Activated naive CD4-positive, alpha-beta T cell treated with anti-CD3 and anti-CD28 coated beads, Interleukin-2, amount 50 U/mL, for 24 hours (primary cell): ENCODE results near the gene CAMK2A.

Experiments used
- H3K27ac Mint-ChIP-seq: one replicate; pipeline ENCODE4 v1.8.0; 2021; ENCODE audit warnings: mild to moderate bottlenecking, mixed read lengths
- H3K27me3 Mint-ChIP-seq: one replicate; pipeline ENCODE4 v1.8.0; 2021; ENCODE audit warnings: mixed read lengths
- H3K36me3 Mint-ChIP-seq: one replicate; pipeline ENCODE4 v1.8.0; 2021; ENCODE audit warnings: mixed read lengths
- H3K4me1 Mint-ChIP-seq: one replicate; pipeline ENCODE4 v1.8.0; 2021; ENCODE audit warnings: mixed read lengths
- H3K4me3 Mint-ChIP-seq: one replicate; pipeline ENCODE4 v1.8.0; 2021; ENCODE audit warnings: mild to moderate bottlenecking, mixed read lengths
- H3K9me3 Mint-ChIP-seq: one replicate; pipeline ENCODE4 v1.8.0; 2021; ENCODE audit warnings: mixed read lengths

Gene CAMK2A

DNA sequence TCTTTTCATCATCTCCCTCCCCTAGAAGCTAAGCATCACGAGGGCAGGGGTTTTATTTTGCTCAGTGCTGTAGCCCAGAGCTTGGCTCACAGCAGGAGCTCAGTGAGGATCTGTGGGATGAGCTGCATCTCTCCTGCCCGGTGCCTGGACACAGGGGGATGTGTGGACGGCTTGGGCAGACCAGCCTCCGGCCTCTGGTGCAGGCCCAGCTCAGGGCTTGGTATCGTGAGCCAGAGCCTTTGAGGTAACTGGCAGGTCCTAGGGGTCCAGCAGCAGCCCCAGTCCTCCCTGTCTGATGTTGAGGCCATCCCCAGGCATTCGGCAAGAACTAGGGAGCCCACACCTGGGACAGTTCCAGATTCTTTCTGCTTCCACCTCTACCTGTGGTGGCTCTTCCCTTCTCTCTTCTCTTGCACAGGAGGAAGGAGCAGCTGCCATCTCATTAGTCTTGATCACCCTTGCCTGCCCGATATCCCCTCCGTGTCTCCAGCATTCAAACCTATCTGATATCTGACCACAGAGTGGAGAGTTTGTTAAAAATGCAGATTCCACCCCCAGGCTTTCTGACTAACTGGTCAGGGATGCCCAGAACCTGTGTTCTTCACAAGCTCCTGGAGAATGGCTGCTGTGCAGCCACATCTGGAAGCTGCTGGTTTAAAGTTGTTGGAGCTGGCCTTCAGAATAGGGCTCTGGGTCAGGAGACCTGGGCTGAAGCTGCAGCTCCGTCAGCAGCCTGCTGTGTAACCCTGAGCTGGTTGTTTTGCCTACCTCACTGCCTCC, 107.6 kb downstream of the CAMK2A start:
- H3K9me3 Mint-ChIP-seq, result no peaks in the 10 kb centered on the region
- H3K36me3 Mint-ChIP-seq, result no peaks in the 10 kb centered on the region
- H3K4me3 Mint-ChIP-seq, result no peak overlapping the region
- H3K4me1 Mint-ChIP-seq, result no peaks in the 10 kb centered on the region
- H3K27me3 Mint-ChIP-seq, result no peaks in the 10 kb centered on the region
- H3K27ac Mint-ChIP-seq, result no peak overlapping the region

DNA sequence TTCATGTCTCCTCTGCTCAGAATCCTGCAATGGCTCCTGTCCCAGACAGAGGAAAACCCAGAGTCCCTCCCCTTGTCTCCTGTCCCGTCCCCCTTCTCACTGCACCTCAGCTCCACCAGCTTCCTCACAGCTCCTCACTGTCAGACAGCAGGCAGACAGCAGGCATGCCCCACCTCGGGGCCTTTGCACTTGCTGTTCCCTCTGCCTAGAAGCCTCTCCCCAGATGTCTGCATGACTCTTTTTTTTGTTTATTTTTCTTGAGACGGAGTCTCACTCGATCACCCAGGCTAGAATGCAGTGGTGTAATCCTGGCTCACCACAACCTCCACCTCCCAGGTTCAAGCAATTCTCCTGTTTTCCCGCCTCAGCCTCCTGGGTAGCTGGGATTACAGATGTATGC, 108.5 kb downstream of the CAMK2A start:
- no peaks in the 10 kb centered on the region for H3K27me3 Mint-ChIP-seq
- H3K36me3 Mint-ChIP-seq, result no peaks in the 10 kb centered on the region
- H3K9me3 Mint-ChIP-seq, result no peaks in the 10 kb centered on the region
- H3K4me3 Mint-ChIP-seq, result no peak overlapping the region
- no peaks in the 10 kb centered on the region for H3K4me1 Mint-ChIP-seq
- H3K27ac Mint-ChIP-seq, result no peak overlapping the region

DNA sequence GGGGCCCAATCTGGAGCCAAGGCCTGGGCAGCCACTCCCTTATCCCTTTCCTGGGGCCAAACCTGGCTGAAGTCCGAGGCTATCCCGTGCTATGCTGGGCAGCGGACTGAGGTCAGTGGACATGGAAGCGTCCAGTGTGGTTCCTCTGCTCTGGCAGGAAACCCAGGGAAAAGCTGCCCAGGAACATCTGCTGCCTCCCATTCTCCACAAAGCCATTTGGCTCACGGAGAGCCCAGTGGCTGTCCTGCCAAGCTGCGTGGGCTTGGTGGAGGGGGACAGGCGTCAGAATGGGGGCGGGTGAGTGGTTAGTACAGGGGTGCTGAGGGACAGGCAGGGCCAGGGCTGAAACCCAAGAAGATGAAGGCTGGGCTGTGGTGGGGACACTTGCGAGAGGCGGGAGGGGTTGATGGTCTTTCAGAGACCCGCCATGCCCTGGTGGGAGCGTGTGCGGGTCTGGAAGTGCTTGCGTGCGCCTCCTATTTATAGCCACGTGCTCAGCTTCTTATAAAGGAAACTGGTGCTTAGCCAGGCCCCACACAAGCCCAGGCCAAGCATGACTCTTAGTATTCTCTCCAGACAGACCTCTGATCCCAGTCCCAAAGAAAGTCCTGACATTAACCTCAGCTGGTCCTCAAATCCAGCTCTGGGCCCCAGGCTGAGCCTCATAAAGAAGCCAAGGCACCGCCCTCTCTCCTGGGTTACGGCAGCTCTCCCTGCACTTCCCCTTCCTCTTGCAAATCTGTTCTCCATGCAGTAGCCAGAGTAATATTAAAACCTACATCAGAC, 109.1 kb downstream of the CAMK2A start:
- Mint-ChIP-seq H3K4me3 (no peak overlapping the region), H3K4me1 (no peaks in the 10 kb centered on the region), H3K27ac (no peak overlapping the region), H3K27me3 (no peaks in the 10 kb centered on the region), H3K36me3 (no peaks in the 10 kb centered on the region), H3K9me3 (no peaks in the 10 kb centered on the region)

DNA sequence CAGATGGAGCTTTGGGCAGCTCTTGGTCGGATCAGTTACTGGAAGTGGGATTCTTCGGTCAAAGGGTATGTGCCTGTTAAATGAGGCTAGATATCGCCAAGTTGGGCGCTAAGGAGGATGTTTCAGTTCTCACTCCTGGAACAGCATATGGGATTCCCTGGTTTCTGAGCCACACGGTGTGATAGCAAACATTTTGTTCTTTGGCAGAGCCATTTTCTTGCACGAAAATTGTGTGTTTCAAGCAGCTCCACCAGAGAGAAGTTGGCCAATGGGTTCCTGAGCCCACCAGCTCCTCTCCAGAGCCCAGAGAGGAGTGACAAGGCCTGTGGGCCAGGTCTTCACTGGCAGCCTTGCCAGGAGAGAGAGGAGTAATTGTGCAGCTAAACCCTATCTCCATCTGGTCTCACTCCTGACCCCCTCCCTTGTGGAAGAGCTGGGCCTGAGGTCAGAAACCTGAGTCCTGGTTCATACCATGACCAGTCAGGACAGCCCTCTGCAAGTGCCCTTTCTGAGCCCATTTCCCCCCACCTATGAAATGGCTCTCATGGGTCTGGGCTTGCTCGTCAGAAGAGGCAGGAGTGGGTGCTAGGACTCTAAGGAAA, 110.5 kb downstream of the CAMK2A start:
- Mint-ChIP-seq H3K4me1 (no peaks in the 10 kb centered on the region), H3K9me3 (no peaks in the 10 kb centered on the region), H3K27me3 (no peaks in the 10 kb centered on the region), H3K36me3 (no peaks in the 10 kb centered on the region), H3K4me3 (no peak overlapping the region), H3K27ac (no peak overlapping the region)

DNA sequence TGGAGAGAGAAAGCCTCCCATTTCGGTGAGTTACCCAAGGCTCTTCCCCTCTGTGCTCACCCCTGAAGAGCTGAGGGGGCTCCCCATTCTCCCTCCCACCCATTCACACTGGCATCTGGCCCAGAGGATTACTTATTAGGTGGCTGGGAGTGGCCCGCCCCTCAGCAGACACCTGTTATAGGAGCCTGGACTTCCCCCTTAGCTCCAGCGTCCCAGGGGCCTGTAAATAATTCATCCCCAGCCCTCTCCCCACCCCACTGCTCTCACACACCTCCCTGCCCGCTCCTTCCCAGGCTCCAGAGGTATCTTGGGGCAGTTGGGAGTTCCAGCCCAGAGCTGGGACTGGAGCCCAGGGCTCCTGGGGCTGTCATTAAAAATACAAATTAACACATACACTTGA, 111.3 kb downstream of the CAMK2A start:
- H3K9me3 Mint-ChIP-seq, result no peaks in the 10 kb centered on the region
- H3K27ac Mint-ChIP-seq, result no peak overlapping the region
- no peaks in the 10 kb centered on the region for H3K36me3 Mint-ChIP-seq
- H3K4me3 Mint-ChIP-seq, result no peak overlapping the region
- H3K4me1 Mint-ChIP-seq, result no peaks in the 10 kb centered on the region
- peaks cover 2% of the 10 kb centered on the region for H3K27me3 Mint-ChIP-seq

DNA sequence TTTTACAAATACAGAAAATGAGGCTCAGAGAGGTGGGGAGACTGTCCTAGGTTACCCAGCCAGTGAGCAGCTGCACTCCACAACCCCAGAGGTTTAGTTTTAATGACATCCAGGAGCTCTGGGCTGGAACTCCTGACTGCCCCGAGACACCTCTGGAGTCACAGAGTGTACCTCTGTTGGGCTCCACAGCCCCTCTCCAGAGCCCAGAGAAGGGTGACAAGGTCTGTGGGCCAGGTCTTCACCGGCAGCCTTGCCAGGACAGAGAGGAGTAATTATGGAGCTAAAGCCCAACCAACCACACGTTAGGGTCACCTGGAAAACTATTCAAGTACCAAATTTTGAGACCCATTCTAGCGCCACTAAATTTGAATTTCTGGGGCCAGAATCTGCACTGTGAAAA, 111.9 kb downstream of the CAMK2A start:
- Mint-ChIP-seq H3K4me3 (no peak overlapping the region), H3K27ac (no peak overlapping the region), H3K27me3 (peaks cover 4% of the 10 kb centered on the region)

DNA sequence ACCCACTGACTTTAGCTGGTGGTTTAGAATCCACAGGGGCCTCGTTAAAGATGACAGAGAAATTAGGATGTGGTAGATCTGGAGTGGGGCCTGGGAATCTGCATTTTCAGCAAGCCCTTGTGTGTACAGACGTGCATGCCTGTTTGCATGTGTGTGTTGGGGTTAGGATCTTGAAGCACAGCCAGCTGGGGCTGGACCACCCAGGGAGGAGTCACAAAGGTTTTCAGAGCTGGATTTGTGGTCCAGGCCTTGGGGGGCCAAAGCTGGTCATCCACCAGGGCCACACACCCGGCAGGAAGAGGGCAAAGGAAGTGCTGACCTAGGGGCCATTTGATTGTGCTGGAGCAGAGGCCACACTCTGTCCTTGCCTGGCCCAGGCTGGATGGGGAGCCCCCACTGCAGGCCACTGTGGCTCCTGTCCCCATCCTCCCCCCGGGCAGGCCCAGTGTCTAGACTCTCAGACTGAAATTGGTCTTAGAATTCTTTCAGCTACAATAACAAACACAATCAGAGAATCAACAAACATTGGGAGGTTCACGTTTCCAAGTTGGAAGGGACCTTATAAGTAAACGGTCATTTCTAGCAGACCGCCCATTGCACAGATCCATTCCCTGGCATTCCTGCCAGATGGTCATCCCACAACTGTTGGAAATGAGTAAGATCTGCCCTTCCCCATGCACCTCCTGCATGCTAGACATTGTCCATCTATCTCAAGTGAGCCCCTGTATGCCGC, 112.7 kb downstream of the CAMK2A start:
- Mint-ChIP-seq H3K36me3 (no peaks in the 10 kb centered on the region), H3K4me3 (no peak overlapping the region), H3K27me3 (peaks cover 7% of the 10 kb centered on the region), H3K4me1 (no peaks in the 10 kb centered on the region), H3K9me3 (no peaks in the 10 kb centered on the region), H3K27ac (no peak overlapping the region)

More for the DNA sequence above, 111.9 kb downstream of the CAMK2A start:
- no peaks in the 10 kb centered on the region for H3K4me1 Mint-ChIP-seq
- no peaks in the 10 kb centered on the region for H3K9me3 Mint-ChIP-seq
- no peaks in the 10 kb centered on the region for H3K36me3 Mint-ChIP-seq

DNA sequence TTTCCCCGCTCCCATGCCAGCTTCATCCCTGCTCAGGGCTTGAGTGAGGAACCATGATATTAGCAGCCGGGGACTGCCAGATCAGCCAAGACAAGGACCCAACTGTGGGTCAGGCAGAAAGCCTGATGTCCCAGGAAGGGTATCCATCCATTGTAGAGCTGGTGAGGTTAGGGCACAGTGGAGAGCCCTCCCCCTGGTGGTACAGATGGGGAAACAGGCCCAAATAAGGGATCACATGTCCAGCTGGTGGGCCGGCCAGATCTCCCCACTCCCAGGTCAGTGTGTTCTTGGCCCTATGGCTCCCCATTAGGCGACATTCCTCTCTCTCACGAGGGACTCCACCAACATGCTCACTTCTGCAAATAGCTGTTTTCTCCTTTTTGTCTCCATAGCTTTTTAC, 114.0 kb downstream of the CAMK2A start:
- Mint-ChIP-seq H3K4me3 (no peak overlapping the region), H3K4me1 (no peaks in the 10 kb centered on the region), H3K9me3 (no peaks in the 10 kb centered on the region), H3K36me3 (no peaks in the 10 kb centered on the region), H3K27me3 (peaks cover 10% of the 10 kb centered on the region), H3K27ac (no peak overlapping the region)

DNA sequence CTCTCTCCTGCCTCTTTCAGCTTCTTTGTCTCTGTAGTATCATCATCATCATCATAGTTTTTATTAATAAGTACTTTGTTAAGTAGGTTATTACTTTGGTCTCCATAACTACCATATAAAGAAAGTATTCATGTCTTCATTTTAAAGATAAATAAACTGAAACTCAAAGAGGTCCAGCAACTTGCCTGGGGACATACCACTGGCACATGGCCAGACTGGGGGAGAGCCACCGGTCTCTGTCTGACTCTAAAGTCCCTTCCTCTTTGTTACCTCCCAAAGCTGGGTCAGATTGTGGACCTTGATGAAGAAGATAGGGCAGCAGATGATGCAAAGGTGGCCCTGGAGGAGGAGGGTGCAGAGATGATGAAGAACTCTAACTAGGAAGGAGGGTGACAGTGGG, 114.5 kb downstream of the CAMK2A start:
- H3K4me1 Mint-ChIP-seq, result no peaks in the 10 kb centered on the region
- H3K36me3 Mint-ChIP-seq, result no peaks in the 10 kb centered on the region
- H3K27me3 Mint-ChIP-seq, result peaks cover 11% of the 10 kb centered on the region
- no peak overlapping the region for H3K4me3 Mint-ChIP-seq
- no peak overlapping the region for H3K27ac Mint-ChIP-seq
- H3K9me3 Mint-ChIP-seq, result no peaks in the 10 kb centered on the region

DNA sequence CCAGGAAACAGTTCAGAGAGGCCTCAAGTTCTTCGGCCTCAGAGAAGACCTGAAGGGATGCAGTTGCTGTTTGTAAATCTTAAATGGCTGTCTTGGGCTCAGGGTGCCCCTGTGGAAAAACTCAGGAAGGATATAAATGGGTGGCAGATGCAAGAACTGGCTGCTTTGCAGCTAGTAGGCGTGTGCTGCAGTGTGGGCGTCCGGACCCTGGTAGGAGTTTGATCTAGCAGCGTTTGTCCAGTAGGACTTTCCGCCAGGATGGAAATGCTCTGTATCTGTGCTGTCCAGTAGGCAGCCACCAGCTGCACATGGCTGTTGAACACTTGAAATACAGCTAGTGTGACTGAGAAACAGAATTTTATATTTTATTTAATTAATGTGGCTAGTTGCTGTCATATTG, 115.3 kb downstream of the CAMK2A start:
- peaks cover 14% of the 10 kb centered on the region for H3K27me3 Mint-ChIP-seq
- H3K4me3 Mint-ChIP-seq, result no peak overlapping the region
- H3K4me1 Mint-ChIP-seq, result no peaks in the 10 kb centered on the region
- H3K36me3 Mint-ChIP-seq, result no peaks in the 10 kb centered on the region
- no peaks in the 10 kb centered on the region for H3K9me3 Mint-ChIP-seq
- no peak overlapping the region for H3K27ac Mint-ChIP-seq

DNA sequence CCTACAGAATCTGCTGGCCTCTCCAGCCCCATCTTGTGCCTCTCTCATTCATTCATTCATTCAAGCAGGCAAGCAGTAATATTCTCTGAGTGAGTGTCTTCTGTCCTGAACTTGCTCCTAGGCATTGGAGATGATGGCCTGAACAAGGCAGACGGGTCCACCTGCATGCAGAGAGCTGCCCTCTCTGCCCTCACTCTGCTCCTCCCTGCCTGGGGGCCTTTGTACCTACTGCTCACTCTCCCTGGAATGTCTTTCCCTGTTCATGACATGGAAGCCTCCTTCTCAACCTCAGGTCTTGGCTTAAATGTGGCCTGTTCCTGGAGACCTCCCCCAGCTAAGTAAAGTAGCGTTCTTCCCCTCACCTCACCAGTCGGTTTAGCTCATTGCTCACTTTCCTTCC, 116.4 kb downstream of the CAMK2A start:
- Mint-ChIP-seq H3K36me3 (no peaks in the 10 kb centered on the region), H3K9me3 (no peaks in the 10 kb centered on the region), H3K4me3 (no peak overlapping the region), H3K4me1 (no peaks in the 10 kb centered on the region), H3K27ac (no peak overlapping the region), H3K27me3 (peaks cover 19% of the 10 kb centered on the region)

DNA sequence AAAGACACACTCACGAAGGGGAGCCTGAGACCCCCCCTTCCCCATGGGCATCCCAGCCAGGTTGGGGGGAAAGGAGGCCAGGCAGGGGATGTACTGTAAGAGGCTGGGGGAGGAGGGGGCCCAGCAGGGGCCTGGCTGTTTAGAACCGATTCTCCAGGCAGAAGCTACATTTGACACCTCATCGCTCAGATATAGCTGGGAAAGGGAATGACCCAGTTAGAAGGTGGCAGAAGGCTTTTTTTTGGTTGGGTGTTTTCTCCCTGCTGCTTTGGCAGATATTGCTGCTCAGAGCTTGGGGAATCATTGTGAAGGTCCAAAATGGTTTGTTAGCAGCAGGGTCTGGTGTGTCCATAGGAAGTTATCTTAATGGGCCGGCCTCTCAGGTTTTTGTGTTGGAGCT, 117.0 kb downstream of the CAMK2A start:
- Mint-ChIP-seq H3K9me3 (no peaks in the 10 kb centered on the region), H3K4me3 (no peak overlapping the region), H3K4me1 (no peaks in the 10 kb centered on the region), H3K27ac (no peak overlapping the region), H3K36me3 (no peaks in the 10 kb centered on the region), H3K27me3 (peaks cover 21% of the 10 kb centered on the region)

DNA sequence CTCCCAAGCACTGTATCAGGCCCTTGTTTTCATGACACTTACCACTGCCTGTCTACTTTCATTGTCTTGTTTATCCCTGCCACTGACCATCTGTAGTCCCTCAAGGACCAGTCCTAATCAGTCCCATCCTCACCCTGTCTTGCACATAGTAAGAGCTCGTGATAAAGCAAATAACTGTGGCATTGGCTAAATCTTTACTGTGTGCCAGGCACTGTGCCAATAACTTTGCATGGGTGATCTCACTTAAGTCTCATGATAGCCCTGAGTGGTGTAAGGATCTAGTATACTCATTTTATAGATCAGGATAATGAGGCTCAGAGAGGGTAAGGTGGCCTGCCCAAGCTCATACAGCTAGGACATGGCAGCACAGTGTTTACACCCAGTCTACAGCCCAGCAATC, 117.4 kb downstream of the CAMK2A start:
- Mint-ChIP-seq H3K4me1 (no peaks in the 10 kb centered on the region), H3K9me3 (no peaks in the 10 kb centered on the region), H3K4me3 (no peak overlapping the region), H3K27me3 (peaks cover 24% of the 10 kb centered on the region), H3K36me3 (no peaks in the 10 kb centered on the region), H3K27ac (no peak overlapping the region)
